Osteocyte (in vitro differentiated cells): ENCODE data around the gene ADAMTS2. TPM values are rescaled to one million over a fixed set of nuclear protein-coding genes. Genes with fewer than 3 reads are reported as not detected.

ENCODE experiments used
- DNase-seq: peaks from one replicate; pipeline ENCODE4 v3.0.0; 2021; ENCODE audit warnings: mixed read lengths; ENCODE audit not compliant: unreplicated experiment; ENCODE audit errors: extremely low spot score
- H3K27ac Mint-ChIP-seq: one replicate; pipeline ENCODE4 v1.8.0; 2021; ENCODE audit warnings: mild to moderate bottlenecking, mixed read lengths; ENCODE audit not compliant: unreplicated experiment
- H3K27me3 Mint-ChIP-seq: one replicate; pipeline ENCODE4 v1.8.0; 2021; ENCODE audit warnings: mixed read lengths; ENCODE audit not compliant: unreplicated experiment
- H3K36me3 Mint-ChIP-seq: one replicate; pipeline ENCODE4 v1.8.0; 2021; ENCODE audit warnings: mixed read lengths; ENCODE audit not compliant: unreplicated experiment
- H3K4me1 Mint-ChIP-seq: one replicate; pipeline ENCODE4 v1.8.0; 2021; ENCODE audit warnings: mixed read lengths; ENCODE audit not compliant: unreplicated experiment
- H3K4me3 Mint-ChIP-seq: one replicate; pipeline ENCODE4 v1.8.0; 2021; ENCODE audit warnings: mild to moderate bottlenecking, moderate library complexity, mixed read lengths; ENCODE audit not compliant: unreplicated experiment
- H3K9me3 Mint-ChIP-seq: one replicate; pipeline ENCODE4 v1.8.0; 2021; ENCODE audit warnings: mixed read lengths; ENCODE audit not compliant: unreplicated experiment
- total RNA-seq: library from RNA; stranded (reverse); gene quantifications from 2 replicates; pipeline ENCODE4 v1.2.1, GENCODE V29; 2021
- TF ChIP-seq, protein P1 (sequence below): fragments of 200-600 bp; sonication (generic); IDR thresholded peaks from 2 replicates; pipeline ENCODE4 v1.5.0; 2021; ENCODE audit warnings: antibody characterized with exemption, mild to moderate bottlenecking, moderate library complexity

The ADAMTS2 gene
- total RNA-seq, 1 donor from 2014 or later: 12.2 TPM

DNA sequence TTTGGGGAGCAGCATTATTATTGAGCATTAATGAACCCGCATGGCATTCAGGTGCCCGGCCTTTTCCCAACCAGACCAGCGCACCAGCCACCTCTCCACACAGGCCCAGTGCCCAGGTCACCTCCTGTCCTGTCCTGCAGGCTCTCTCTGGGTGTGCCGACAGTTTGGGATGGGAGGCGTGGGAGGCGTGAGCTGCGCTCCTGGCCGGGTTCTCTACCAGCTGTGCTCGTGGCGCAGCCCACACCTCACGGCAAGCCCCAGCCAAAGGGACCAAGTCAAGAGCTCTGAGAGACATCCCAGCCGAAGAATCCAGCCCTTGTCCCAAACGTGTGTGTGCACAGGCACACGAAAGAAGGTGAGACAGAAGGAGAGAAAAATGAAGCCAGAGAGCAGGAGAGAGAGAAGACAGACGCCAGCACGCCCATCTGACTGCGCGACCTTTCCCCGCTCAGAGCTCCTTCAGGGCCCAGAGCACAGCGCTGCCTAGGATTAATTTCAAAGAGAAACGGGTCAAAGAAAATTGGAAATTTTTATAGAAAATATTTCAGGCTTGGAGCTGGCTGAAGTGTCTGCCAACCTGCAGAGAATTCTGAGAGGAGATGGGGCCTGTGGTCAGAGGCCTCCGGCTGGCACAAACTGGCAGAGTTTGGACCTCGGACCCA is 81.7 kb downstream of the ADAMTS2 start:
- Mint-ChIP-seq H3K36me3 (no peaks in the 10 kb centered on the region), H3K4me1 (peaks cover 2% of the 10 kb centered on the region)
- DNase-seq: no peak

DNA sequence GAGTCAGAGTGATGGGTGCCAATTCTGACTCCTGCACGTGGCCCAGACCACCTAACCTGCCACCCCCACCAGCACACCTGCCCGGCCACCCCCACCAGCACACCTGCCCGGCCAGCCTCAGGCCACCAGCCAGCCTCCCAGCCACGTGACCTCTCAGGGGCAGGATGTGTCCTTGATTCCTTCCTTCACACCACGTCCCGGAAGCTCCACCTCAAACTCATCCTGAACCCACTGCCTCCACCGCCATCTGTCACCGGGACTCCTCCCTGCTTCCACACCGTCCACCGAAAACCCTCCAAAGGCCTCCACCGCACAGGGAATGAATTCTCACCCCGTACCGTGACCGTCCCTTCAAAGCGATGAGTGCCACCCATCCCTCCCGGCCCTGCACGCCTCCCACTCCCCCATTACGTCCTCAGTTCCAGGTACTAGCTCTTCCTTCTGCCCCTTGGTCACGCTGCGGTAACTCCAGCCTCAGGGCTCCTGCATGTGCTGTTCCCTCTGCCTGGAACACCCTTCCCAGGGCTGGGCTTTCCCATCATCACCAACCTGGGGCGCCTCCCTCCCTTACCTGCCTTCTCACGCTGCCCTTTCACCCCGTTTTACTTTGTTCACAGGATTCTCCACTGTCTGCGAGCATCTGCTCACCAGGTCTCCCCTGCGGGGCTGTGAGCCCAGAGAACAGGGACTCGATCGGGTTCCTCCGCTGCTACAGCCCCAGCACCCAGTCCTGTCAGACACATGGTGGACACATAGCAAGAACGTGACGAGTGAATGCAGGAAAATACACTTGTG is 82.9 kb downstream of the ADAMTS2 start:
- DNase-seq: peak; percentile 81
- Mint-ChIP-seq H3K27ac (no peak overlapping the region), H3K9me3 (no peaks in the 10 kb centered on the region), H3K36me3 (no peaks in the 10 kb centered on the region), H3K27me3 (no peaks in the 10 kb centered on the region), H3K4me3 (no peak overlapping the region), H3K4me1 (peaks cover 2% of the 10 kb centered on the region)
- TF ChIP-seq, protein P1, sequence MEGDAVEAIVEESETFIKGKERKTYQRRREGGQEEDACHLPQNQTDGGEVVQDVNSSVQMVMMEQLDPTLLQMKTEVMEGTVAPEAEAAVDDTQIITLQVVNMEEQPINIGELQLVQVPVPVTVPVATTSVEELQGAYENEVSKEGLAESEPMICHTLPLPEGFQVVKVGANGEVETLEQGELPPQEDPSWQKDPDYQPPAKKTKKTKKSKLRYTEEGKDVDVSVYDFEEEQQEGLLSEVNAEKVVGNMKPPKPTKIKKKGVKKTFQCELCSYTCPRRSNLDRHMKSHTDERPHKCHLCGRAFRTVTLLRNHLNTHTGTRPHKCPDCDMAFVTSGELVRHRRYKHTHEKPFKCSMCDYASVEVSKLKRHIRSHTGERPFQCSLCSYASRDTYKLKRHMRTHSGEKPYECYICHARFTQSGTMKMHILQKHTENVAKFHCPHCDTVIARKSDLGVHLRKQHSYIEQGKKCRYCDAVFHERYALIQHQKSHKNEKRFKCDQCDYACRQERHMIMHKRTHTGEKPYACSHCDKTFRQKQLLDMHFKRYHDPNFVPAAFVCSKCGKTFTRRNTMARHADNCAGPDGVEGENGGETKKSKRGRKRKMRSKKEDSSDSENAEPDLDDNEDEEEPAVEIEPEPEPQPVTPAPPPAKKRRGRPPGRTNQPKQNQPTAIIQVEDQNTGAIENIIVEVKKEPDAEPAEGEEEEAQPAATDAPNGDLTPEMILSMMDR: no peak

More for the DNA sequence above, 81.7 kb downstream of the ADAMTS2 start:
- TF ChIP-seq, protein P1: no peak
- Mint-ChIP-seq H3K27ac (no peak overlapping the region), H3K9me3 (no peaks in the 10 kb centered on the region), H3K27me3 (no peaks in the 10 kb centered on the region), H3K4me3 (no peak overlapping the region)

DNA sequence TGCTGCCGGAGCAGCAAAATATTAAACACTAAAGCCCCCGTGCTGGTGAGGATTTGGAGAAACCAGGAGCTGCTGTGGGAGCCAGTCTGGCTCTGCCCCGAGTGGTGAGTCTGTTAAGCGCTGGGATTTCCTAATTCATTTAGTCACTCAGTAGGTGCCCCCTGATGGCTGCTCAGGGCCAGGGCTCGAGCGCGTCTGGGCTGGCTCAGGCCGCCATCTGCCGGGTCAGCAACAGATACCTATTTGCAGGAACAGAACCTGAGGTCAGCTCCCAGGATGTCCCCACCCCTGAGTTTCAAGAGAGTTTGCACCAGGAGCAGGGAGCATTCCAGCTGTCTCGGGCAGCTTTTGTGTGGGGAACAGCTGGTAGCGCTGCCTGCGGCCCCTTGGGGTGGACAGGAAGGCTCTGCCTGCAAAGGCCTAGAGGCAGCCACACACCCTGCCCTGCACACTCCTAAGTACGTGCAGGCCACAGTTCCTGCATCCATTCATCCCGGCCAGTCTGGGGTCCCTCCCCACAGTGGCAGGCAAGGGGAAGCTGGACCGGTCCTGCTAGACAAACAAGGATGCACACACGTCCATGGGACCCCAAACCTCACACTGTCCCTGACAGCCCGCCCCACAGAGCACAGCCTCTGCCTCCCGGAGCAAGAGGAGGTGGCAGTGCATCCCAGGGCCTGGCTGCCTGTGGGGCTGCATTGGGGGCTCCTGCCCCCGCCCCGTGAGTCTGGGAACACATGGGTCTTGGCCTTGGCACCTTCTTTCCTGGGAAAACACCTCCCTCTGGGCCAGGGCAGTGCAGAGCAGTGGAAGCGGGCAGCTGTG is 83.7 kb downstream of the ADAMTS2 start:
- H3K36me3 Mint-ChIP-seq: no peaks in the 10 kb centered on the region
- no peak overlapping the region for H3K27ac Mint-ChIP-seq
- H3K4me3 Mint-ChIP-seq: no peak overlapping the region
- TF ChIP-seq, protein P1: no peak
- H3K27me3 Mint-ChIP-seq: no peaks in the 10 kb centered on the region
- DNase-seq: peak; percentile 80
- H3K4me1 Mint-ChIP-seq: peaks cover 2% of the 10 kb centered on the region
- H3K9me3 Mint-ChIP-seq: no peaks in the 10 kb centered on the region

DNA sequence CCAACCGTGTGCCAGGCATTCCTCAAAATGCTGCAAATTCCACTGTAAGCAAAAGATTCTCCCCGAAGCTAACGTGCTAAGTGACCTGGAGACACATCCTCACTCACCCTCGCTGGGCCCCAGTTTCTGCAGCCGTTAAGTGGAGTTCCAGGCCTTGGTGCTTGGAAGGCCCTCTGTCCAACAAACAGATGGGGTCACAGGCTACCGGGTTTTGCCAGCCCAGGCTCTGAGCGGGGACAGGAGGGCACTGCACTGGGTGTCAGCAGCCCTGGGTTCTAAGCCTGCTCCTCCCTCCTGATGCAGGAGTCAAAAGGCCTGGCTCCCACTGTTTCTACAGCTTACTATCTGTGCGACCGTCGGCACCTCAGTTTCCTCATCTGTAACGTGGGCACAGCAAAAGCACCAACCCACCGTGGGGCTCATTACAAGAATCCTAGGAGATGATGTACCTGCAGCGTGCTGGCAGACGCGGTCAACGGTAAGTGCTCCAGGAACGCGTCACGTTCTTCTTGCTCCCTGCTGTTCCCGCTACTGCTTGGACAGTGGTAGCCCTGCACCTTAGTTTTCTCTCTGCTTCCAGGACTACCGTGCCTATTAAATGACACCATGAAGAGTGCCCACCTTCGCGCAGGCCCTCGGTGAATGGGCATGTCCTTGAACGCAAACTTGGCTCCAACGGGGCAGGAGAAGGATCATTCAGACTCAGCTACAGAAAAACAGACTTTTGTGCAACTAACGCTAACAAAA is 84.8 kb downstream of the ADAMTS2 start:
- Mint-ChIP-seq H3K27me3 (no peaks in the 10 kb centered on the region), H3K27ac (no peak overlapping the region), H3K4me3 (no peak overlapping the region), H3K4me1 (no peaks in the 10 kb centered on the region), H3K9me3 (no peaks in the 10 kb centered on the region), H3K36me3 (no peaks in the 10 kb centered on the region)
- TF ChIP-seq, protein P1: no peak
- peak; percentile 64 for DNase-seq
